Sciatic nerve (tissue), 2 donors: ENCODE measurements around the gene TMPRSS7. TPM values are rescaled to one million over a fixed set of nuclear protein-coding genes. Genes with fewer than 3 reads are reported as not detected.
"Not testable (repeated sequence)": the region's sequence is repeated elsewhere in the genome, so short reads cannot be mapped to it uniquely, and the experiment has no call there.

ENCODE experiments used
- ATAC-seq: fragments of 200-7000 bp; cut with Tn5 transposase; one replicate; pipeline ENCODE4 v1.9.1; 2020; ENCODE audit warnings: mild to moderate bottlenecking, moderate library complexity
- DNase-seq: peaks from one replicate; pipeline ENCODE4 v3.0.0-alpha.2; 2020; ENCODE audit warnings: low spot score
- intact Hi-C: fragments of 100-400 bp; cut with DNase I; formaldehyde crosslinking; loops from one replicate; pipeline ENCODE4 v1.14.2; 2022
- total RNA-seq: library from RNA; stranded (reverse); fragmentation: NEBNext Ultra II Directional; extraction: Animal tissue kit (Norgen Biotek cat#: 25700); gene quantifications from one replicate; pipeline ENCODE4 v1.2.1, GENCODE V29; 2021
- donor health status: DM: no; HTN: no; CAD: no.
- donor health status: DM: no; HTN: no; CAD: no.

Gene TMPRSS7
- total RNA-seq, 1 donor from 2014 or later, result not detected

DNA sequence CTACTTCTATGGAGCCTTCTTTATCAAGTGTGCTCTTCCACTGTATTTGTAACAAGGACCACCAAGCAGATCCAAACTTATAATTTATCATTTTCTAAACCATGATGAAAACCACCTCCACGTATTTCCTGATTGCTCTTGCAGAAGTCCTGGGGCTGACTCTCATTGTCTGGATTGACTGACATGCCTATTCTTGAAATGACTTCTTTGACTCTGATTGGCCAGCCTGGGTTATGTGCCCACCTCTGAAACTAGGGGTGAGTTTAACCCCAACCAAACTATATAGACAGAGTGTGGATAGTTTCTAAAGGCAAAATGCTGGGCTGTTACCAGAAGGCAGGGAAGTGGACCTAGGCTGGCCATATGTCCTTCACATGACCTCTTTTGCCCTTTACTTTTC lies 12.7 kb downstream of the TMPRSS7 start:
- intact Hi-C loops, result no loop called here
- ATAC-seq, result no peak

DNA sequence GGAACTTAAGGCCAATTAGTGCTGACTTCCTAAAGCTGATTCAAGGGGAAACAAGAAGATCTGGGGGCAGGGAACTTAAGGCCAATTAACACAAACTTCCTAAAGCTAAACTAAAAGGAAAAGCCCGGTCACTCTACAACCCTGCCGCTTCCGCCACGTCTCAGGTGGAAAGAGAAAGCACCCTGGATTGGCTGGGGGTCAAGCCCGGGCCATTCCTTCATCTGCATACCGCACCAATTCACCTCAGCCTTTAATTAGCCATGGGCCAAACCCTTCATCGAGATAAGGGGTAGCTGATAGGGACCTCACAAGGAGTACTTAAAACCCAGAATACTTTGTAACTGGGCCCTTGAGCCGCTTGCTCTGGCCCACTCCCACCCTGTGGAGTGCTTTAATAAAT lies 14.4 kb downstream of the TMPRSS7 start:
- ATAC-seq (no peak), DNase-seq (no peak)
- intact Hi-C loops, result no loop called here

More for the DNA sequence above, 12.7 kb downstream of the TMPRSS7 start:
- no peak for DNase-seq

DNA sequence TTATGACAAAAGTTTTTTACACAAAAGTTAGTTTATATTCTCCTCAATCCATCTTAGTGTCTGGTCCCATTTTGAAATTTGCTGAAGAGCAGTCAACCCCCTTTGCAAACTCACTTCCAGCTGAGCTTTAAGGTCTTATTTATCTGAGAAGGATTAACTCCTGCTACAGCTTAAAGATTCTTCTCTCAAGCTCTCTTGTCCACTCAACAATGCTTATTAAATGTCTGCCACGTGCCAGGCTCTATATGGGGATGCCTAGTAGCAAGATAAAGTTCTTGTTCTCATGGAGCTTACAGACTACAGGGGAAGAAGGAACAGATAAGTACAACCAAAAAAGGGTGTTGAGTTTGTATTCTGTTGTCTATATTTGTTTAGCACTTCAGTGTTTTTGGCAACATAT lies 18.7 kb downstream of the TMPRSS7 start:
- no peak for DNase-seq
- intact Hi-C loops, result no loop called here
- no peak for ATAC-seq

DNA sequence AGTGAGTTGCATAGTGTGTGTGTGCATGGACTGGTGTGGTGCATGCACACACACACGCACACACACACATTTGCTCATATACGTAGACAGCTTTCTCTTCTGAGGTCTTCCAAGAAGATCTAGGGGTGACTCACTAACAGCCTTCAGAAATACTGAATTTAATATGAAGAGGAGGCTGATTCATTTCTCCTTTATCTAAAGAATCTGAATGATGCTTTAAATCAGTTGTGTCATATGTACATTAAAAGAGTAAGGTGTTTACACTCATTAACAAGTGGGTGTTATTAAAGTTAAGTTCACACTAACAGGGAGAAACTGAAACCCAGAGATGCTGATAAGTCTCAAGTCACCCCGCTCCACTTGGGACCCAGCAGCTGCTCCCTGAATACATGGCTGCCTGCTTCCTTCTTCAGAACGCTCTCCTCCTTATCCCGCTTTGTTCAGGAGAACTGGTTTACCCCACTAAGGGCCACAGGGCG lies 22.0 kb downstream of the TMPRSS7 start:
- no peak for DNase-seq
- ATAC-seq, result no peak
- intact Hi-C loops, result no loop called here

DNA sequence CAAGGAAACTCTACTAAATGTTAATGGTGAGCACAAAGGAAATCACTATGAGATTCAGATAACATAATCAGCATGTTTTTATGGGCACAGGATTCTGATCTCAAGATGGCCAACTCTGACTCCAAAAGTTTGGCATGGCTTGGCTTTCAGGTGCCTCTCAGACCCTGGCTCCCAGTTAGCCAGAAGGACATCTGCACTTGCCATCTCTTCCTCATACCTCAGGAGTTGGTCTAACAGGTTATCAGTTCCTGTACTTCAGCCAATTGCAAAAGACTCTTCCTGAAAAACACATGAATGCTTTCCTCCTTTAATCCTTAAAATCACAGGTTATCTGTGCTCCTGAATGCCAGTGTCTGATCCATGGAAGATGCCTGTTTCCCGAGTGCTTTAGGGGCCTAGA lies 25.0 kb downstream of the TMPRSS7 start:
- DNase-seq (no peak), ATAC-seq (no peak)
- intact Hi-C loops, result no loop called here

DNA sequence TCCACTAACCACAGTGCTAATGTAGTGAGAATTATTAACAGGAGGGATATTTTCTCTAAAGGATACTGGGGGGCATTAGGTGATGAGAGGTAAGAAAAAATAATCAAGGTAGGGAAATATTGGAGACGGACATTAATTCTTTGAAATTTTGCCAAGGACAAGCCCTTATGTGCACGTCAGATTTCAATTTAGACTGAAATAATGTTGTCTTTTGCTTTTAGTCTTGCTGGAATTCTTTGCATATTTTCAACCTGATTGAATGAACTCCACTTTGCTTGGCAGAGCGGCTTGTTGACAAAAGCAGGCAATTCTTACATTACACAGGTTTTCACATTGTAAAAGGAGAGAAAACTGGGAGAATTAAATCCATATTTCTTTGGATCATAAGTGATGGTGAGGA lies 26.6 kb downstream of the TMPRSS7 start:
- ATAC-seq, result no peak
- no peak for DNase-seq
- intact Hi-C loops, result no loop called here

DNA sequence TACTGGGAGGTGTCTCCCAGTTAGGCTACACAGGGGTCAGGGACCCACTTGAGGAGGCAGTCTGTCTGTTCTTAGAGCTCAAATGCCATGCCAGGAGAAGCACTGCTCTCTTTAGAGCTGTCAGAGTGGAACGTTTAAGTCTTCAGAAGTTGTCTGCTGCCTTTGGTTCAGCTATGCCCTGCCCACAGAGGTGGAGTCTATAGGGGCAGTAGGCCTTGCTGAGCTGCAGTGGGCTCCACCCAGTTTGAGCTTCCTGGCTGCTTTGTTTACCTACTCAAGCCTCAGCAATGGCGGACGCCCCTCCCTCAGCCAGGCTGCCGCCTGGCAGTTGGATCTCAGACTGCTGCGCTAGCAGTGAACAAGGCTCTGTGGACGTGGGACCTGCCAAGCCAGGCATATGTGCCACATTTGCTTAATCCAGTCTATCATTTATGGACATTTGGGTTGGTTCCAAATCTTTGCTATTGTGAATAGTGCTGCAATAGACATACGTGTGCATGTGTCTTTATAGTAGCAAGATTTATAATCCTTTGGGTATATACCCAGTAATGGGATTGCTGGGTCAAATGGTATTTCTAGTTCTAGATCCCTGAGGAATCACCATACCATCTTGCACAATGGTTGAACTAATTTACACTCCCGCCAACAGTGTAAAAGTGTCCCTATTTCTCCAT lies 38.0 kb downstream of the TMPRSS7 start:
- ATAC-seq, intact Hi-C loops, DNase-seq: not testable (repeated sequence)

DNA sequence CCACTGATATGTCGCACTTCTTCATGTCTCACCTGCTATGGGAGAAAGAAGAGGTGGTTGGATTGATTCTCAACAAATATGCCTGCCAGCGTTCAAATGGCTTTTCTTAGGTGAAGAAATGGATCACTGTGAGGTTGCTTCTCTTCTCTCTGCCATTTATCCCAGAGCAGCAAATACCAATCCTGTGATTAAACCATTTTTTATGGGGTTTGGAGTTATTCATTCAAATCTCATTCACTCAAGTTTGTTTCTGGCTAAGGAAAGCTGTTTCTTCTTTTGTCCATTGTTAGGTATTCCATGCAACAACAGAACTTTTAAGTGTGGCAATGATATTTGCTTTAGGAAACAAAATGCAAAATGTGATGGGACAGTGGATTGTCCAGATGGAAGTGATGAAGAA lies 39.5 kb downstream of the TMPRSS7 start:
- no peak for ATAC-seq
- no peak for DNase-seq
- intact Hi-C loops, result no loop called here

DNA sequence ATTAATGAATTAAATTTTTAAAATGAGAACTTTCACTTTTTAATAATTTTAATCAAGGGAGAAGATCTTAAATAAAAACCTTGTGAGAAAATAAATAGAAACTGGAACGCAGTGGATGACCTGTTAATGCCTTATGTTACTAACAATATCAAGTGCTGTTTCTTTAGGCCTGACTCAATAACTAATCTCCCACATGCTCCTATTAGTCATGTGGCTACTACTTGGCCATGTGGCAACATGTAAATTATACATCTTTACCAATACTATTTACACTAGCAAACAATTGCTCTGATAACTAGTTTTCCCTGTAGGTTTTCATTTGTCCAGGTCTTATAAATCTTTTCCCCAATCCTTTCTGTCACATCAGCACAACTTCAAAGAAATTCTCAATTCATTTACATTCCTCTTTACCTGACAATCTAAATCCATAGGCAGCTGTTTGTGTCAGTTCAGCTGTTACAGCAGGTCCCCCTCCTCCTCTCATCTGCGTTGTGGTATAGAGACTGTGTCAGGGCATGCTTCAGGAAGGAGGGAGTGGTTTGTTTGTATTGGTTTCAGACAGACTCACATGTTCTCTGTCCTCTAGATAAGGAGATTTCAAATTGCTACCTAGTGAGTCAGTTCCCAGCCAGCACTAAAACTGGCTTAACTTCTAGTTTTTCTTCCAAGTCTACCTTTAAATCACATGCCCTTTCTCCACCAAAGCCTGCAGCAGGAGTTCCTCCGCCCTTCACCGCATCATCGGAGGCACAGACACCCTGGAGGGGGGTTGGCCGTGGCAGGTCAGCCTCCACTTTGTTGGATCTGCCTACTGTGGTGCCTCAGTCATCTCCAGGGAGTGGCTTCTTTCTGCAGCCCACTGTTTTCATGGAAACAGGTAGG lies 40.3 kb downstream of the TMPRSS7 start:
- DNase-seq (no peak), ATAC-seq (no peak)
- intact Hi-C loops, result no loop called here

DNA sequence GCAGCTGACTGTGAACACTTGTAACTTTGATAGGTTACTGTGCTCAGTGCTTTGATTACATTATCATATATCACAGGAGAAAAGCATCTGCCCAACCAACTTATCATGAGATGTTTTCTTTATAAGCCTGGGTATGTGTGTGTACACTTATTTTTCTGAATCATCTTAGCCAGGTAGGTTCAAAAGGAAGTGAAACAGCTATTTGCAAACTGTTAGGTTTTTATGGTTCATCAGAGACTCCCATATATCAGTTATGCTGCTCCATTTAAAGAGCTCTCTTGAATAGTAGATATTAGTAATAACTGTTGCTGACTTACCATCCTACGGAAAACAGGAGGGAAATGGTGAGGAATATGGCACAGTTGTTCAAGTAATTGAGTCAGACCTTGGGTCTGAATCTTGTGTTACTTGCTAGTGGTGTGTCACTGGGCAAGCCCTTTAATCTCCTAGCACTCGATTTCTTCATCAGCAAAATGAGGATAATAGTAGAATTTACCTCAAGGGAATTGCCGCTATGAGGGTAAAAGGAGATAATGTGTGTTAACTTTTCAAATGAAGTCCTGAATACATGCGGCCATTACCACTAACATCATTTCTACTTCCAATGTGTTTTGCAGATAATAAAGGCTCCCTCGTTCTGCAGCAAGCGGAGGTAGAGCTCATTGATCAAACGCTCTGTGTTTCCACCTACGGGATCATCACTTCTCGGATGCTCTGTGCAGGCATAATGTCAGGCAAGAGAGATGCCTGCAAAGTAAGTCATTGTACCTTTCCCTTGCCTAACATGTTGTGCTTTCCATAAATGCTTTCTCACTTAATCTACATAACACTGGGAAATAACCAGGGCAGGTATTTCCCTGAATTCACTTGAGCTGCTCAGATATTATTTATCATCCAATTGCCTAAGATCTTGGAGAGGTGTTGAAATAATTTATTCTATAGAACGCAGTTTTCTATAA lies 43.9 kb downstream of the TMPRSS7 start:
- no peak for ATAC-seq
- intact Hi-C loops, result no loop called here
- no peak for DNase-seq

DNA sequence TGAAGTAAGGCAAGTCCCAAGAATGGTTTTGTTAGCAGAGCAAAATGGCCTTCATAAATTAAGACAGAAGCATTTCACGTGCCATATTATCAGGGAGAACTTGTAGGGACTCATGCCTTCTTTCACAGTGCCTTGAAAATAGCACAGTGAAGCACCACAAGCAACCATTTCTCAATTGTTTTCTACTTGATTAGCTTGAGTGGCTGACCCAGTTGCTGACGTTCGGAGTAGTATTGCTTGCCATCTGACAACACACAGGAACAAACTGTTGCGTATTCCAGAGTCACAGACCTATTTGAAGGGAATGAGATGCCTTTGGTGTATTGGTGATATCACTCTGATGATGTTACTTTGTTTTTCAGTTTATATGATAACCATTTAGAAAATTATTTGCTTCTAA lies 48.7 kb downstream of the TMPRSS7 start:
- no peak for ATAC-seq
- intact Hi-C loops, result no loop called here

DNA sequence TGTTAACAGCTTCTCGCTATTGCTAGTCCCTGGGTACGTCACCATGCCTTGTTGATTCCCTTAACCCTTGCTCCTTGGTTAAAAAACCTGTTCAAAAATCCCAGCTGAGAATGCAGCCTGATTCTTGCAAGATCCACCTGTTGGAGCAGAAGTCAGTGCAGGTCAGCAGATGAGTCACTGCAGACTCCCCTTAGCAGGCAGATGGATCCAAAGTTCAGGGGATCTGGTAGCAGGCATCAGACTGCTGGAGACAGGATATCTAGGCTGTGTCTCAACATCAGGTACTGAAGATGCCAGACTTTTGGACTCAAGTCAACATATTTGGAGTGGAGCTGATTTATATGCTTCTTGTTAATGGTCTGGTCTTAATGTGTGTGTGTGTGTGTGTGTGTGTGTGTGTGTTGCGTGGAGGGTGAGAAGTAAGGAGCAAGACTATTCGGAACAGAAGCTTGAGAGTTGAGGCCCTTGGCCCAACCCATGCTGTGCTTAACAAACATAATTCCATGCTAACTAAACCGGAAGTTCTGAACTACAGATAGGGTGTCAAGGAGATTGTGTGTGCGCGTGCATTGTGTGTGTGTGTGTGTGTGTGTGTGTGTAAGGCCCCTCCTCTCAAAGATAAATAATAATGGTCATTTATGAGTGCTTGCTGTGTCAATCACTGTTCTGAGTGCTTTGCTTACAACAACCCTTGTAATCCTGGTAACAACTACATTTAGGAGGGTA lies 50.6 kb downstream of the TMPRSS7 start:
- intact Hi-C loops, result no loop called here
- ATAC-seq (no peak), DNase-seq (no peak)

More for the DNA sequence above, 48.7 kb downstream of the TMPRSS7 start:
- DNase-seq, result no peak

DNA sequence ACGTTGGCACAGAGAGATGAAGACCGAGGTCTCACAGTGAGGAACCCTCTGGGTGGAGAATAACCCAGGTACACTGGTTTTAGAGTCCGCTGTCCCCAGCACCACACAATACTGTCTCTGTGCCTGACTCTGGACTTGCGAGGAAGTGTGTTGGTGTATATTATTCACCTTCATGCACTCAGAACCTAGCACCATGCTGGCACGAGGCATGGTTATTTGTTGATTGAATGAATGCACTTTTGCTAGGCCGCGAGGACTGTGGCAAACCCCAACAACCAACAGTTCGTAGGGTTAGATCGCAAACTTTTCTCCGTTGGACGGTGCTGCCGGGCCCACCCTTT lies 51.2 kb downstream of the TMPRSS7 start:
- peak; percentile 8 for ATAC-seq
- intact Hi-C loops, result no loop called here
- DNase-seq, result no peak

DNA sequence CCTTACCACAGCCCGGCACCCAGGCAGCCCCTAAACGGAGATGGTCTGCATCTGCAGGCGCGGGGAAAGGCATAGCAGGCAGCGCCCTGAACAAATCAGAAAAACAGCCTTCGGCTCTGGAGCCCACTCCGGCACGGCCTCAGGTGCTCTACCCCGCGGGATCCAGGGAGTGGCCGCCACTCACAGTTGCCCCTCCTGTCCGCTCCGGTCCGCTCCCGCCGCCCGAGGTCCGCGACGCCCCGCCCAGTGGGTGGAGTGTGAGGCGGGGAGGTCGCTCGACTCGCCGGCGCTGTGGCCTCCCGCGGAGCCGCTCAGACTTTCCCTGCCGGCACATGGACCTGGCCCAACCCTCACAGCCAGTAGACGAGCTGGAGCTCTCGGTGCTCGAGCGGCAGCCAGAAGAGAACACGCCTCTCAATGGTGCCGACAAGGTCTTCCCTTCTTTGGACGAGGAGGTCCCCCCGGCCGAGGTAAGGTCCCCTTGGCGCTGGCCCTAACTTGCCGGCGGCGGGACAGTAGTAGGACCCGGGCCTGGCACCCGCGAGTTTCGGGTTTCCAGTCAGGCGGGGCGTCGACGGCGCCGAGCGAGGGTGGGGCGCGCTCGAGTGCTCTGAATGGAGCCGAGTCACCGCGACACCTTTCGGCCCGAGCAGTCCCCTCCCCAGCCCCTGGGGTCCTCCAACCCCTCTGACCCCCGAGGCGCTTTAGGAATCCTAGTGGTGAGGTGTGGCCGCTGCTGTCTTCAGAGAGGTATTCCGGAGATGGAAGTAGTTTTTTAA lies 51.7 kb downstream of the TMPRSS7 start, which contains the start of gene C3orf52:
Gene C3orf52 (plus strand): TSS at position 314 of the 779 bp plus-strand sequence. CDS start 19 bp downstream, at position 333.
- intact Hi-C loops, result no loop called here
- ATAC-seq (peak; percentile 98), DNase-seq (peak; percentile 86)

DNA sequence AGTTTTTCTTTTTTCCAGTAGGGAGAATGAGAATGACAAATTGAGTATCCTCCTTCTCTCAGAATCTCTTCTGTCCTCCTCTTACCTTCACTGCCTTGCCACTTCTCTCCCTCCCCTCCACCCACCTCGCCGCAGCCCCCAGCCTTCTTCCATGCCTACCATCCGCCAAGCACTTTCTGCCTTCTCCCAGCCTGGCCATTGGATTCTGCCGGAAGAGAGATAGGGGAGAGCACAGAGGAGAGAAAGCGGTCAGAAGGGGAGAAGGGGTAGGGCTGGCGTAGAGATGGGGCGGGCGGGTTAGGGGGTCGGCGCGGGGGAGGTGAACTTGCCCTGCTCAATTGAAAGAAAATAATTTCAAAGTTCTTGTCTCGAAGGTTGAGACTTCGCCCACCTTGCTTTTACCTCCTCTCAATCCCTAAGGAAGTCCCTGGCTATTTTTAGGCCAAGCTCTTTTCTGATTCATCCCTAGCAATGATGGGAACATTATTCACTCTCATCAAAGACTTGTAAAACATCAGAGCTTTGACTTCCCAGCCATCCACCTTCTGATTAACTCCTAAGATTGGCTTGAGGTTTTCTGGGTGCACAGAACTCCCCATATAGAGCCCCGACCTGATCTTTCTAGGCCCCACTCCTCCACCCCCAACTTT lies 52.5 kb downstream of the TMPRSS7 start:
- DNase-seq (no peak), ATAC-seq (peak; percentile 15)
- intact Hi-C loops, result no loop called here

DNA sequence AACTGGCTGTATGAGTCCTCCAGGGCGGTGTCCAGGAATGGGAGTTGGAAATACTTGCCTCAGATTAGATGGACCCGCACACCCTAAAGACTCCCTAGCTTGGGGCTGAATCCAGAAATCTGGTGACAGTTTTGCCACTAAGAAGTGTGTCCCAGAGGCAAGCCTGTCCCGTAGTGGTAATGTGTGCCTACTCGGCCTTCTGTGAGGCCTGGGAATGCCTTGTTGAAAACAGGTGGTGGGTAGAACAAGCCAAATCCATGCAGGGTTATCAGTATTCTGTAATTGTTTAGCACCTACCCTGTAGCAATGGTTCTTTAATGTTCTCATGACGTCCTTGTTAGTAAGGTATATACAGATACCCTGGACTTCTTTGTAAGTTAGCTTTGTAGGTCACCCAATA lies 53.2 kb downstream of the TMPRSS7 start:
- no peak for DNase-seq
- ATAC-seq, result no peak
- intact Hi-C loops, result no loop called here

DNA sequence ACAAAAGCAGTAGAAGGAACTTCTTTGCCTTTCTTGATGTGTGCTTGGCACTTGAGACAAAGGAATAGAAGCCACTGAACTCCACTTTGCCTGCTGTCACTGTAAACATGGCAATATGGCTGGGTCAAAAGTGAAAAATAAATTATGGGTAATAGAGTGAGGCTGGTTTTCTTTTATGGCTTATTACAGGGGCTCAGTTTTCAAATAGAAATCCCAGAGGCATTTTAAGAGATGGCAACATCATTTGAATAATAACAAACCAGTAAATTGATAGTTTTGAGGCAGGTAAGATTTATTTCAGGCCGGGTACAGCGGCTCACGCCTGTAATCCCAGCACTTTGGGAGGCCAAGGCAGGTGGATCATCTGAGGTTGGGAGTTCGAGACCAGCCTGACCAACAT lies 54.4 kb downstream of the TMPRSS7 start:
- ATAC-seq, result no peak

More for the DNA sequence above, 54.4 kb downstream of the TMPRSS7 start:
- no peak for DNase-seq
- intact Hi-C loops, result no loop called here
